ENCODE measurements around the gene SH3RF1.

Gene SH3RF1

GRCh38 chr4:169124661-169125060 lies 146.1 kb downstream of the SH3RF1 start:
- Histone ChIP-seq H3K27me3 (ENCODE audit: insufficient read depth, low read depth) (no peaks in the 10 kb centered on the region), H3K36me3 (ENCODE audit: insufficient read depth) (0 out of 2 replicates have a peak, but pooled peaks cover 4% of the 10 kb centered on the region), H3K27ac (no peak overlapping the region), H3K79me2 (ENCODE audit: insufficient read depth, low read depth) (no peaks in the 10 kb centered on the region), H4K20me1 (ENCODE audit: insufficient read depth) (no peaks in the 10 kb centered on the region), H2AFZ (ENCODE audit: low read depth) (no peak overlapping the region), H3K9ac (no peak overlapping the region), H3K4me2 (no peak overlapping the region), H3K4me1 (ENCODE audit: low read depth, poor library complexity, severe bottlenecking) (no peaks in the 10 kb centered on the region), H3K4me3 (IDR thresholded peaks at IDR 0.05; ENCODE audit: insufficient read depth, low read depth, low read length) (no peak overlapping the region)
- TF ChIP-seq CTCF (conservative IDR thresholded peaks at IDR 0.05; ENCODE audit: low read depth, low read length): no peak

GRCh38 chr4:169122422-169122821 lies 148.3 kb downstream of the SH3RF1 start:
- no peak overlapping the region for H3K27ac ChIP-seq
- no peaks in the 10 kb centered on the region for H3K4me1 ChIP-seq (ENCODE audit: low read depth, poor library complexity, severe bottlenecking)
- H3K27me3 ChIP-seq (ENCODE audit: insufficient read depth, low read depth): no peaks in the 10 kb centered on the region
- H2AFZ ChIP-seq (ENCODE audit: low read depth): no peak overlapping the region
- H3K4me3 ChIP-seq (IDR thresholded peaks at IDR 0.05; ENCODE audit: insufficient read depth, low read depth, low read length): no peak overlapping the region
- no peak overlapping the region for H3K9ac ChIP-seq
- H4K20me1 ChIP-seq (ENCODE audit: insufficient read depth): no peaks in the 10 kb centered on the region
- H3K79me2 ChIP-seq (ENCODE audit: insufficient read depth, low read depth): no peaks in the 10 kb centered on the region
- H3K36me3 ChIP-seq (ENCODE audit: insufficient read depth): 0 out of 2 replicates have a peak, but pooled peaks cover 4% of the 10 kb centered on the region
- TF ChIP-seq CTCF (conservative IDR thresholded peaks at IDR 0.05; ENCODE audit: low read depth, low read length): no peak
- no peak overlapping the region for H3K4me2 ChIP-seq

- H3K4me3 ChIP-seq (IDR thresholded peaks at IDR 0.05; ENCODE audit: insufficient read depth, low read depth, low read length): no peak overlapping the region
- H3K79me2 ChIP-seq (ENCODE audit: insufficient read depth, low read depth): no peaks in the 10 kb centered on the region
- no peak overlapping the region for H3K27ac ChIP-seq
- H3K4me1 ChIP-seq (ENCODE audit: low read depth, poor library complexity, severe bottlenecking): no peaks in the 10 kb centered on the region
- H2AFZ ChIP-seq (ENCODE audit: low read depth): no peak overlapping the region
- H3K27me3 ChIP-seq (ENCODE audit: insufficient read depth, low read depth): no peaks in the 10 kb centered on the region
- no peaks in the 10 kb centered on the region for H4K20me1 ChIP-seq (ENCODE audit: insufficient read depth)
- 0 out of 2 replicates have a peak, but pooled peaks cover 4% of the 10 kb centered on the region for H3K36me3 ChIP-seq (ENCODE audit: insufficient read depth)
- H3K9ac ChIP-seq: no peak overlapping the region
- TF ChIP-seq CTCF (conservative IDR thresholded peaks at IDR 0.05; ENCODE audit: low read depth, low read length): no peak
- no peak overlapping the region for H3K4me2 ChIP-seq
Measured at GRCh38 chr4:169121861-169122382, 148.8 kb downstream of the SH3RF1 start.

- no peaks in the 10 kb centered on the region for H3K27me3 ChIP-seq (ENCODE audit: insufficient read depth, low read depth)
- no peak overlapping the region for H3K27ac ChIP-seq
- H3K4me3 ChIP-seq (IDR thresholded peaks at IDR 0.05; ENCODE audit: insufficient read depth, low read depth, low read length): no peak overlapping the region
- no peak overlapping the region for H2AFZ ChIP-seq (ENCODE audit: low read depth)
- TF ChIP-seq CTCF (conservative IDR thresholded peaks at IDR 0.05; ENCODE audit: low read depth, low read length): no peak
- no peak overlapping the region for H3K4me2 ChIP-seq
- H3K4me1 ChIP-seq (ENCODE audit: low read depth, poor library complexity, severe bottlenecking): no peaks in the 10 kb centered on the region
- H3K9ac ChIP-seq: no peak overlapping the region
- H3K79me2 ChIP-seq (ENCODE audit: insufficient read depth, low read depth): no peaks in the 10 kb centered on the region
- no peaks in the 10 kb centered on the region for H4K20me1 ChIP-seq (ENCODE audit: insufficient read depth)
- H3K36me3 ChIP-seq (ENCODE audit: insufficient read depth): 0 out of 2 replicates have a peak, but pooled peaks cover 4% of the 10 kb centered on the region
Measured at GRCh38 chr4:169120624-169121023, 150.1 kb downstream of the SH3RF1 start.
